Liver (tissue), 3 donors: Measurements from ENCODE around the gene ARF1.

Source experiments
- ATF3 ChIP-seq: IDR thresholded peaks from 2 replicates; pipeline ENCODE4 v1.6.1; 2016; ENCODE audit warnings: antibody characterized with exemption
- TAF1 ChIP-seq: conservative IDR thresholded peaks from 2 replicates; pipeline ENCODE4 v1.6.1; 2016; ENCODE audit warnings: antibody characterized with exemption, mild to moderate bottlenecking
- YY1 ChIP-seq: IDR thresholded peaks from 2 replicates; pipeline ENCODE4 v1.6.1; 2016; ENCODE audit warnings: antibody characterized with exemption, mild to moderate bottlenecking
- TF ChIP-seq, protein P1 (sequence below): fragments of 150-350 bp; IDR thresholded peaks from 2 replicates; pipeline ENCODE4 v1.5.1; 2017; ENCODE audit warnings: improper control_type of control experiment, low read depth, low read length; ENCODE audit not compliant: missing input control
- TF ChIP-seq, protein P2 (sequence below): IDR thresholded peaks from 2 replicates; pipeline ENCODE4 v1.6.1; 2016; ENCODE audit warnings: antibody characterized with exemption, mild to moderate bottlenecking
- donor health status: healthy.
- donor health status: healthy.

GRCh38 chr1:228081144-228081543 is 1.4 kb upstream of the ARF1 start:
- TF ChIP-seq YY1 (no peak), TAF1 (no peak), ATF3 (no peak)
- TF ChIP-seq, protein P1, sequence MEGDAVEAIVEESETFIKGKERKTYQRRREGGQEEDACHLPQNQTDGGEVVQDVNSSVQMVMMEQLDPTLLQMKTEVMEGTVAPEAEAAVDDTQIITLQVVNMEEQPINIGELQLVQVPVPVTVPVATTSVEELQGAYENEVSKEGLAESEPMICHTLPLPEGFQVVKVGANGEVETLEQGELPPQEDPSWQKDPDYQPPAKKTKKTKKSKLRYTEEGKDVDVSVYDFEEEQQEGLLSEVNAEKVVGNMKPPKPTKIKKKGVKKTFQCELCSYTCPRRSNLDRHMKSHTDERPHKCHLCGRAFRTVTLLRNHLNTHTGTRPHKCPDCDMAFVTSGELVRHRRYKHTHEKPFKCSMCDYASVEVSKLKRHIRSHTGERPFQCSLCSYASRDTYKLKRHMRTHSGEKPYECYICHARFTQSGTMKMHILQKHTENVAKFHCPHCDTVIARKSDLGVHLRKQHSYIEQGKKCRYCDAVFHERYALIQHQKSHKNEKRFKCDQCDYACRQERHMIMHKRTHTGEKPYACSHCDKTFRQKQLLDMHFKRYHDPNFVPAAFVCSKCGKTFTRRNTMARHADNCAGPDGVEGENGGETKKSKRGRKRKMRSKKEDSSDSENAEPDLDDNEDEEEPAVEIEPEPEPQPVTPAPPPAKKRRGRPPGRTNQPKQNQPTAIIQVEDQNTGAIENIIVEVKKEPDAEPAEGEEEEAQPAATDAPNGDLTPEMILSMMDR, result no peak
- TF ChIP-seq, protein P2, sequence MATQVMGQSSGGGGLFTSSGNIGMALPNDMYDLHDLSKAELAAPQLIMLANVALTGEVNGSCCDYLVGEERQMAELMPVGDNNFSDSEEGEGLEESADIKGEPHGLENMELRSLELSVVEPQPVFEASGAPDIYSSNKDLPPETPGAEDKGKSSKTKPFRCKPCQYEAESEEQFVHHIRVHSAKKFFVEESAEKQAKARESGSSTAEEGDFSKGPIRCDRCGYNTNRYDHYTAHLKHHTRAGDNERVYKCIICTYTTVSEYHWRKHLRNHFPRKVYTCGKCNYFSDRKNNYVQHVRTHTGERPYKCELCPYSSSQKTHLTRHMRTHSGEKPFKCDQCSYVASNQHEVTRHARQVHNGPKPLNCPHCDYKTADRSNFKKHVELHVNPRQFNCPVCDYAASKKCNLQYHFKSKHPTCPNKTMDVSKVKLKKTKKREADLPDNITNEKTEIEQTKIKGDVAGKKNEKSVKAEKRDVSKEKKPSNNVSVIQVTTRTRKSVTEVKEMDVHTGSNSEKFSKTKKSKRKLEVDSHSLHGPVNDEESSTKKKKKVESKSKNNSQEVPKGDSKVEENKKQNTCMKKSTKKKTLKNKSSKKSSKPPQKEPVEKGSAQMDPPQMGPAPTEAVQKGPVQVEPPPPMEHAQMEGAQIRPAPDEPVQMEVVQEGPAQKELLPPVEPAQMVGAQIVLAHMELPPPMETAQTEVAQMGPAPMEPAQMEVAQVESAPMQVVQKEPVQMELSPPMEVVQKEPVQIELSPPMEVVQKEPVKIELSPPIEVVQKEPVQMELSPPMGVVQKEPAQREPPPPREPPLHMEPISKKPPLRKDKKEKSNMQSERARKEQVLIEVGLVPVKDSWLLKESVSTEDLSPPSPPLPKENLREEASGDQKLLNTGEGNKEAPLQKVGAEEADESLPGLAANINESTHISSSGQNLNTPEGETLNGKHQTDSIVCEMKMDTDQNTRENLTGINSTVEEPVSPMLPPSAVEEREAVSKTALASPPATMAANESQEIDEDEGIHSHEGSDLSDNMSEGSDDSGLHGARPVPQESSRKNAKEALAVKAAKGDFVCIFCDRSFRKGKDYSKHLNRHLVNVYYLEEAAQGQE, result no peak
